WTC11 (cell line): ENCODE results near the gene CISTR. TPM values are rescaled to one million over a fixed set of nuclear protein-coding genes. Genes with fewer than 3 reads are reported as not detected.

ENCODE experiments used
- ATAC-seq: fragments of 200-7000 bp; cut with Tn5 transposase; 2 replicates; pipeline ENCODE4 v1.10.0; 2021; ENCODE audit warnings: mild to moderate bottlenecking, moderate library complexity
- CTCF ChIA-PET: fragments of 300-600 bp; sonication (Branson Sonifier 250); formaldehyde crosslinking; loops from one replicate; lab custom pipeline; 2021; ENCODE audit warnings: antibody characterized with exemption; lab: Charles Lee
- POLR2A ChIA-PET: fragments of 350-600 bp; sonication (Branson Sonifier 250); formaldehyde crosslinking; loops from one replicate; lab custom pipeline; 2021; ENCODE audit warnings: antibody characterized with exemption; lab: Charles Lee
- DNase-seq: peaks from one replicate; pipeline ENCODE4 v3.0.0; 2021; ENCODE audit warnings: low spot score
- H3K27ac Mint-ChIP-seq: 2 replicates; pipeline ENCODE4 v1.8.0; 2021; ENCODE audit warnings: mixed read lengths
- H3K27me3 Mint-ChIP-seq: 2 replicates; pipeline ENCODE4 v1.8.0; 2021; ENCODE audit warnings: low read depth, mild to moderate bottlenecking, moderate library complexity, mixed read lengths
- H3K36me3 Mint-ChIP-seq: 2 replicates; pipeline ENCODE4 v1.8.0; 2021; ENCODE audit warnings: mixed read lengths
- H3K4me1 Mint-ChIP-seq: 2 replicates; pipeline ENCODE4 v1.8.0; 2022; ENCODE audit warnings: mixed read lengths
- H3K4me3 Mint-ChIP-seq: 2 replicates; pipeline ENCODE4 v1.8.0; 2021; ENCODE audit warnings: mild to moderate bottlenecking, moderate library complexity, mixed read lengths
- H3K9me3 Mint-ChIP-seq: 2 replicates; pipeline ENCODE4 v1.8.0; 2021; ENCODE audit warnings: mixed read lengths
- ATF2 ChIP-seq: sonication (generic); formaldehyde crosslinking; IDR thresholded peaks from 2 replicates; pipeline ENCODE4 v1.8.1; 2022; ENCODE audit warnings: low read depth, missing genetic modification reagents, borderline replicate concordance
- CREM ChIP-seq: sonication (generic); formaldehyde crosslinking; IDR thresholded peaks from 2 replicates; pipeline ENCODE4 v1.8.1; 2022; ENCODE audit warnings: mild to moderate bottlenecking, missing genetic modification reagents, moderate library complexity
- ELF4 ChIP-seq: sonication (generic); formaldehyde crosslinking; IDR thresholded peaks from 2 replicates; pipeline ENCODE4 v1.8.1; 2022; ENCODE audit warnings: low read depth, mild to moderate bottlenecking, moderate library complexity, missing genetic modification reagents
- GRHL2 ChIP-seq: fragments of 250-450 bp; sonication (Bioruptor Pico); IDR thresholded peaks from 2 replicates; pipeline ENCODE4 v1.8.0; 2022; ENCODE audit warnings: mild to moderate bottlenecking, moderate library complexity; ENCODE audit not compliant: insufficient replicate concordance, severe bottlenecking
- GTF2I ChIP-seq: fragments of 250-450 bp; sonication (Bioruptor Pico); conservative IDR thresholded peaks from 2 replicates; pipeline ENCODE4 v1.4.0; 2021; ENCODE audit warnings: mild to moderate bottlenecking
- NFATC4 ChIP-seq: fragments of 250-450 bp; sonication (Bioruptor Pico); IDR thresholded peaks from 2 replicates; pipeline ENCODE4 v1.9.0; 2021; ENCODE audit warnings: mild to moderate bottlenecking
- PRRX2 ChIP-seq: fragments of 250-450 bp; sonication (Bioruptor Pico); IDR thresholded peaks from 2 replicates; pipeline ENCODE4 v1.8.0; 2021; ENCODE audit warnings: mild to moderate bottlenecking
- RELA ChIP-seq: sonication (generic); formaldehyde crosslinking; IDR thresholded peaks from 2 replicates; pipeline ENCODE4 v1.8.1; 2022; ENCODE audit warnings: missing genetic modification reagents, mild to moderate bottlenecking, borderline replicate concordance
- RORB ChIP-seq: fragments of 250-450 bp; sonication (Bioruptor Pico); IDR thresholded peaks from 2 replicates; pipeline ENCODE4 v1.9.0; 2021; ENCODE audit warnings: mild to moderate bottlenecking
- TCF7 ChIP-seq: sonication (generic); formaldehyde crosslinking; IDR thresholded peaks from 2 replicates; pipeline ENCODE4 v1.8.0; 2022; ENCODE audit warnings: mild to moderate bottlenecking, low read depth, missing genetic modification reagents, moderate library complexity
- TEAD1 ChIP-seq: sonication (generic); formaldehyde crosslinking; IDR thresholded peaks from 2 replicates; pipeline ENCODE4 v1.8.0; 2022; ENCODE audit warnings: mild to moderate bottlenecking, missing genetic modification reagents
- TEAD4 ChIP-seq: sonication (generic); formaldehyde crosslinking; IDR thresholded peaks from 2 replicates; pipeline ENCODE4 v1.8.0; 2022; ENCODE audit warnings: mild to moderate bottlenecking, missing genetic modification reagents
- ZBTB21 ChIP-seq: sonication (generic); formaldehyde crosslinking; IDR thresholded peaks from 2 replicates; pipeline ENCODE4 v1.8.1; 2023; ENCODE audit warnings: mild to moderate bottlenecking, missing genetic modification reagents, borderline replicate concordance
- ZBTB43 ChIP-seq: sonication (generic); formaldehyde crosslinking; IDR thresholded peaks from 2 replicates; pipeline ENCODE4 v1.8.1; 2023; ENCODE audit warnings: mild to moderate bottlenecking, missing genetic modification reagents
- ZNF416 ChIP-seq: fragments of 250-450 bp; sonication (Bioruptor Pico); IDR thresholded peaks from 2 replicates; pipeline ENCODE4 v1.9.0; 2021; ENCODE audit warnings: mild to moderate bottlenecking, inconsistent platforms
- total RNA-seq: library from RNA; stranded (reverse); gene quantifications from 3 replicates; pipeline ENCODE4 v1.2.3, GENCODE V29; 2021
- TF ChIP-seq, protein P1 (sequence below): sonication (generic); formaldehyde crosslinking; conservative IDR thresholded peaks from 2 replicates; pipeline ENCODE4 v1.8.1; 2023; ENCODE audit warnings: mild to moderate bottlenecking, low read depth, missing genetic modification reagents, moderate library complexity
- TF ChIP-seq, protein P2 (sequence below): sonication (generic); formaldehyde crosslinking; IDR thresholded peaks from 2 replicates; pipeline ENCODE4 v1.8.0; 2022; ENCODE audit warnings: mild to moderate bottlenecking, missing genetic modification reagents
- TF ChIP-seq, protein P3 (sequence below): sonication (generic); formaldehyde crosslinking; conservative IDR thresholded peaks from 2 replicates; pipeline ENCODE4 v1.8.1; 2022; ENCODE audit warnings: mild to moderate bottlenecking, missing genetic modification reagents
- TF ChIP-seq, protein P4 (sequence below): sonication (generic); formaldehyde crosslinking; IDR thresholded peaks from 2 replicates; pipeline ENCODE4 v1.8.1; 2022; ENCODE audit warnings: low read depth, mild to moderate bottlenecking, moderate library complexity, missing genetic modification reagents, borderline replicate concordance
- TF ChIP-seq, protein P5 (sequence below): sonication (generic); formaldehyde crosslinking; IDR thresholded peaks from 2 replicates; pipeline ENCODE4 v1.8.0; 2022; ENCODE audit warnings: mild to moderate bottlenecking, missing genetic modification reagents
- TF ChIP-seq, protein P6 (sequence below): fragments of 200-600 bp; IDR thresholded peaks from 2 replicates; pipeline ENCODE4 v1.8.0; 2022; ENCODE audit warnings: antibody characterized with exemption

Gene CISTR
- total RNA-seq, 1 experiment from 2014 or later = 0.81 TPM

DNA sequence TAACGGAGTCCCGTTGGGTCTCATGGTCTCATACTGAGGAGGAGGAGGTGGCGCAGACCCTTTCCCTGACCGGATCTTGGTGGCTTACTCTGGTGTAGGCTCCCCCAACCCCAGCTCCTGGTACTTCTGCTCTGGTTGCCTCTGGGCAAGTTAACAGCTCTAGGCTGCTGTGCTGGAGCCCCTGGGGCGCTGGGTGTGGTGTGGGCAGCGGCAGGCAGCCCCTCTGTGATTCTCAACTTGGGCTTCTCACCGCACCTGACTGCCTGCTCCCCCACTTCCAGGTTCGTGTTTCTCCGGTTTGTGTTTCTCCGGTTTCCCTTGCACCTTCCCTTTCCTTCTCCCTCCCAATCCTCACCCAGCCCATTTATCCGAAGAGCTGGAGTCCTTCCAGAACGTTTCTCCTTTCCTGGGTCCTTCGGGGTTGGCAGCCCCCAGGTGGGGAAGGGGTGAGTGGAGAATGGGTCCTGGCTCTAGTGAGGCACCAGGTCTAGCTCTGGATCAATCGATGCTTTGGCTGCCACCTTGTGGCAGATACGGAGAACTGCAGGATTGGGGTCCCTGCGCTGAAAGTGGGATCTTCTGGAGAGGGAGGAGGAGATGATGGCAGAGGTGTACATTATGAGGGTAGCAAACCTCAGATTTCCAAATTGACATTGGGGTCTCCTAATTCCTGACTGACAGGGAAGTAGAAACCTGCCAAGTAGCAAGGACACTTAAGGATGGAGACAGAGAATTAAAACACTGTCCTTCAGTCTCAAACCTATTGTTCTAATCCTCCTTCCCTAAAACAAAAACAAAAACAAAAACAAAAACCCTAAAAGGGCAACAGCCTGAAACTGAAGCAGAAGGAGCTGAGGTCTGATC is 8.3 kb downstream of the CISTR start:
- DNase-seq = peak; percentile 78
- H3K27ac Mint-ChIP-seq = no peak overlapping the region

DNA sequence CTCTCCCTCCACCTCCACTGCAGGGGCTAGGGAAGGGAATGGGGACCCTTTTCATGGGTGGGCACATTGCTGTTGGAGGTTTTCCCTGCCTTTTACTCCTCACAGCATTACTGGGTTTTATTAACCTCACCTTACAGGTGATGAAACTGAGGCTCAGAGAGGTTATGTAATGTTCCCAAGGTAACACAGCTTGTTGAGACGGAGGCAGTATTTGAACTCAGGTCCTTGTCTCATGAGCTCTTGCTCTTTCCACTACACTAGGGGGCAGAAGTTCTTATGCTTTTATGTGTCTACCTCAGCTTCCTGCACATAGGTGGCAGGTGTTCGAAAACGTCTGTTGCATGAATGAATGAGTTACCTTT is 11.7 kb downstream of the CISTR start:
- Mint-ChIP-seq H3K27me3 (peaks cover 6% of the 10 kb centered on the region), H3K4me3 (no peak overlapping the region), H3K36me3 (no peaks in the 10 kb centered on the region), H3K9me3 (no peaks in the 10 kb centered on the region), H3K27ac (no peak overlapping the region), H3K4me1 (peaks cover 26% of the 10 kb centered on the region)
- CTCF ChIA-PET = interaction anchor here (0.9 to 10.2 kb wide), 6 partner anchors 11 to 62 kb away, joined by 3 to 232 read pairs (median 20); partner anchors contain the start of gene CISTR
- DNase-seq (no peak), ATAC-seq (no peak)
- POLR2A ChIA-PET = no interaction called here
- TF ChIP-seq ELF4 (CRISPR knock-in tag) = no peak
- TF ChIP-seq ZBTB21 (CRISPR knock-in tag) = no peak
- TF ChIP-seq, protein P1, sequence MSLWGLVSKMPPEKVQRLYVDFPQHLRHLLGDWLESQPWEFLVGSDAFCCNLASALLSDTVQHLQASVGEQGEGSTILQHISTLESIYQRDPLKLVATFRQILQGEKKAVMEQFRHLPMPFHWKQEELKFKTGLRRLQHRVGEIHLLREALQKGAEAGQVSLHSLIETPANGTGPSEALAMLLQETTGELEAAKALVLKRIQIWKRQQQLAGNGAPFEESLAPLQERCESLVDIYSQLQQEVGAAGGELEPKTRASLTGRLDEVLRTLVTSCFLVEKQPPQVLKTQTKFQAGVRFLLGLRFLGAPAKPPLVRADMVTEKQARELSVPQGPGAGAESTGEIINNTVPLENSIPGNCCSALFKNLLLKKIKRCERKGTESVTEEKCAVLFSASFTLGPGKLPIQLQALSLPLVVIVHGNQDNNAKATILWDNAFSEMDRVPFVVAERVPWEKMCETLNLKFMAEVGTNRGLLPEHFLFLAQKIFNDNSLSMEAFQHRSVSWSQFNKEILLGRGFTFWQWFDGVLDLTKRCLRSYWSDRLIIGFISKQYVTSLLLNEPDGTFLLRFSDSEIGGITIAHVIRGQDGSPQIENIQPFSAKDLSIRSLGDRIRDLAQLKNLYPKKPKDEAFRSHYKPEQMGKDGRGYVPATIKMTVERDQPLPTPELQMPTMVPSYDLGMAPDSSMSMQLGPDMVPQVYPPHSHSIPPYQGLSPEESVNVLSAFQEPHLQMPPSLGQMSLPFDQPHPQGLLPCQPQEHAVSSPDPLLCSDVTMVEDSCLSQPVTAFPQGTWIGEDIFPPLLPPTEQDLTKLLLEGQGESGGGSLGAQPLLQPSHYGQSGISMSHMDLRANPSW (CRISPR knock-in tag) = no peak
- no peak for TF ChIP-seq GRHL2 (CRISPR knock-in tag)
- no peak for TF ChIP-seq ZBTB43 (CRISPR knock-in tag)
- no peak for TF ChIP-seq TEAD1 (CRISPR knock-in tag)
- no peak for TF ChIP-seq NFATC4 (CRISPR knock-in tag)
- TF ChIP-seq ATF2 (CRISPR knock-in tag) = no peak
- TF ChIP-seq GTF2I (CRISPR knock-in tag) = no peak
- TF ChIP-seq CREM (CRISPR knock-in tag) = no peak
- TF ChIP-seq, protein P2, sequence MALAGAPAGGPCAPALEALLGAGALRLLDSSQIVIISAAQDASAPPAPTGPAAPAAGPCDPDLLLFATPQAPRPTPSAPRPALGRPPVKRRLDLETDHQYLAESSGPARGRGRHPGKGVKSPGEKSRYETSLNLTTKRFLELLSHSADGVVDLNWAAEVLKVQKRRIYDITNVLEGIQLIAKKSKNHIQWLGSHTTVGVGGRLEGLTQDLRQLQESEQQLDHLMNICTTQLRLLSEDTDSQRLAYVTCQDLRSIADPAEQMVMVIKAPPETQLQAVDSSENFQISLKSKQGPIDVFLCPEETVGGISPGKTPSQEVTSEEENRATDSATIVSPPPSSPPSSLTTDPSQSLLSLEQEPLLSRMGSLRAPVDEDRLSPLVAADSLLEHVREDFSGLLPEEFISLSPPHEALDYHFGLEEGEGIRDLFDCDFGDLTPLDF = no peak
- TF ChIP-seq TEAD4 (CRISPR knock-in tag) = no peak
- TF ChIP-seq ZNF416 = no peak
- TF ChIP-seq, protein P3, sequence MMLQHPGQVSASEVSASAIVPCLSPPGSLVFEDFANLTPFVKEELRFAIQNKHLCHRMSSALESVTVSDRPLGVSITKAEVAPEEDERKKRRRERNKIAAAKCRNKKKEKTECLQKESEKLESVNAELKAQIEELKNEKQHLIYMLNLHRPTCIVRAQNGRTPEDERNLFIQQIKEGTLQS (CRISPR knock-in tag) = no peak
- TF ChIP-seq TCF7 (CRISPR knock-in tag) = no peak

More for the DNA sequence above, 8.3 kb downstream of the CISTR start:
- peaks cover 15% of the 10 kb centered on the region for H3K27me3 Mint-ChIP-seq
- TF ChIP-seq PRRX2 (CRISPR knock-in tag) = no peak
- TF ChIP-seq, protein P4, sequence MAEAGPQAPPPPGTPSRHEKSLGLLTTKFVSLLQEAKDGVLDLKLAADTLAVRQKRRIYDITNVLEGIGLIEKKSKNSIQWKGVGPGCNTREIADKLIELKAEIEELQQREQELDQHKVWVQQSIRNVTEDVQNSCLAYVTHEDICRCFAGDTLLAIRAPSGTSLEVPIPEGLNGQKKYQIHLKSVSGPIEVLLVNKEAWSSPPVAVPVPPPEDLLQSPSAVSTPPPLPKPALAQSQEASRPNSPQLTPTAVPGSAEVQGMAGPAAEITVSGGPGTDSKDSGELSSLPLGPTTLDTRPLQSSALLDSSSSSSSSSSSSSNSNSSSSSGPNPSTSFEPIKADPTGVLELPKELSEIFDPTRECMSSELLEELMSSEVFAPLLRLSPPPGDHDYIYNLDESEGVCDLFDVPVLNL (CRISPR knock-in tag) = no peak
- TF ChIP-seq, protein P3 (CRISPR knock-in tag) = no peak
- TF ChIP-seq, protein P5, sequence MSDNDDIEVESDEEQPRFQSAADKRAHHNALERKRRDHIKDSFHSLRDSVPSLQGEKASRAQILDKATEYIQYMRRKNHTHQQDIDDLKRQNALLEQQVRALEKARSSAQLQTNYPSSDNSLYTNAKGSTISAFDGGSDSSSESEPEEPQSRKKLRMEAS (CRISPR knock-in tag) = 0 out of 2 replicates have a peak, but pooled peaks have one; percentile 17
- TF ChIP-seq, protein P6, sequence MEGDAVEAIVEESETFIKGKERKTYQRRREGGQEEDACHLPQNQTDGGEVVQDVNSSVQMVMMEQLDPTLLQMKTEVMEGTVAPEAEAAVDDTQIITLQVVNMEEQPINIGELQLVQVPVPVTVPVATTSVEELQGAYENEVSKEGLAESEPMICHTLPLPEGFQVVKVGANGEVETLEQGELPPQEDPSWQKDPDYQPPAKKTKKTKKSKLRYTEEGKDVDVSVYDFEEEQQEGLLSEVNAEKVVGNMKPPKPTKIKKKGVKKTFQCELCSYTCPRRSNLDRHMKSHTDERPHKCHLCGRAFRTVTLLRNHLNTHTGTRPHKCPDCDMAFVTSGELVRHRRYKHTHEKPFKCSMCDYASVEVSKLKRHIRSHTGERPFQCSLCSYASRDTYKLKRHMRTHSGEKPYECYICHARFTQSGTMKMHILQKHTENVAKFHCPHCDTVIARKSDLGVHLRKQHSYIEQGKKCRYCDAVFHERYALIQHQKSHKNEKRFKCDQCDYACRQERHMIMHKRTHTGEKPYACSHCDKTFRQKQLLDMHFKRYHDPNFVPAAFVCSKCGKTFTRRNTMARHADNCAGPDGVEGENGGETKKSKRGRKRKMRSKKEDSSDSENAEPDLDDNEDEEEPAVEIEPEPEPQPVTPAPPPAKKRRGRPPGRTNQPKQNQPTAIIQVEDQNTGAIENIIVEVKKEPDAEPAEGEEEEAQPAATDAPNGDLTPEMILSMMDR = peak; percentile 98
- no peak for TF ChIP-seq RELA (CRISPR knock-in tag)
- no peak for TF ChIP-seq ZBTB21 (CRISPR knock-in tag)
- no peak for TF ChIP-seq RORB (CRISPR knock-in tag)
- TF ChIP-seq, all 79 proteins: peak for 2
- POLR2A ChIA-PET = interaction anchor here (1.0 kb wide), 1 partner anchor 41 kb away, joined by 3 read pairs; no protein-coding TSS in a partner anchor
- peak; percentile 40 for ATAC-seq
- H3K9me3 Mint-ChIP-seq = no peaks in the 10 kb centered on the region
- CTCF ChIA-PET = interaction anchor here (0.6 to 10.2 kb wide), 28 partner anchors 8 to 644 kb away, joined by 3 to 327 read pairs (median 5); partner anchors contain the start of genes ATP5MC2, CALCOCO1, CISTR and HOXC10
- no peaks in the 10 kb centered on the region for H3K36me3 Mint-ChIP-seq
- peaks cover 26% of the 10 kb centered on the region for H3K4me1 Mint-ChIP-seq
- peak overlapping the region; percentile 44 for H3K4me3 Mint-ChIP-seq
